EL (cell line): ENCODE results near the gene EPS8.
A peak's percentile ranks its signal among the peaks of the same experiment; 100 is the strongest.
"Not testable (repeated sequence)": the region's sequence is repeated elsewhere in the genome, so short reads cannot be mapped to it uniquely, and the experiment has no call there.

Experiments
- DNase-seq: peaks from one replicate; pipeline ENCODE4 v3.0.0-alpha.2; 2016

Gene EPS8

GRCh38 chr12:15796493-15797141 is 7.4 kb upstream of the EPS8 start:
- peak; percentile 80 for DNase-seq

DNA sequence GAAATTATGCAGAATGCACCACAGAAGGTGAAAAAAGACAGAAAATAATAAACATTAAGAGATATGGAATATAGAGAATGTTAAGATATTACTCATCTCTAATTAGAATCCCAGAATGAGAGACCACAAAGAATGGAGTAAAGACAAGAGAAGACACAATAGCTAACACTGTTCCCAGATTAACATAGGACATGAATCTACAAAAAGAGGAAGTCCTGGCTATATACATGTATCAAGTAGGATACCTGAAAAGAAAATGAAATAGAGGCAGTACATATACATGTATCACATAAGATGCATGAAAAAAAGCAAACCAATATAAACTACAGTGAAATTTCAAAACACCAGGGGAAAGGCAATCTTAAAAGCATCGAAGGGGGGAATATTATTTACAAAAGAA is 5.6 kb upstream of the EPS8 start:
- no peak for DNase-seq

DNA sequence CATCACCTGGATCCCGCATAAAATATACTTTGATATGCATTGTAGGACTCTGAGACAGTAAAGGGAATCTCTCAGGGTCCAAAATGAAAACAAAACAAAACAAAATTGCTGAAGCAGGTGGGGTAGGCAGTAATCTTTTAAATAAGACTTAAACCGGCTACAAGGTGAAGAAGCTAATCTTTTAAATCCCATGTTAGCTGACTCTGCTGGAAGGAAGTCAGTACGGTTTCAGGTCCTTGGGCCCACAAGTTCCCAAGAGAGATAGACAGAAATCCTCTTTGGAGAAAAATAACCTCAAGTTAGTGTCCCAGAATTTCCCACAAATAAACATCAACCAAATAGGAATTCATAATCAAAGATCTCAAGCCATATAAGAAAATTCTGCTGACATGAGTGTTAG is 5.0 kb upstream of the EPS8 start:
- no peak for DNase-seq

DNA sequence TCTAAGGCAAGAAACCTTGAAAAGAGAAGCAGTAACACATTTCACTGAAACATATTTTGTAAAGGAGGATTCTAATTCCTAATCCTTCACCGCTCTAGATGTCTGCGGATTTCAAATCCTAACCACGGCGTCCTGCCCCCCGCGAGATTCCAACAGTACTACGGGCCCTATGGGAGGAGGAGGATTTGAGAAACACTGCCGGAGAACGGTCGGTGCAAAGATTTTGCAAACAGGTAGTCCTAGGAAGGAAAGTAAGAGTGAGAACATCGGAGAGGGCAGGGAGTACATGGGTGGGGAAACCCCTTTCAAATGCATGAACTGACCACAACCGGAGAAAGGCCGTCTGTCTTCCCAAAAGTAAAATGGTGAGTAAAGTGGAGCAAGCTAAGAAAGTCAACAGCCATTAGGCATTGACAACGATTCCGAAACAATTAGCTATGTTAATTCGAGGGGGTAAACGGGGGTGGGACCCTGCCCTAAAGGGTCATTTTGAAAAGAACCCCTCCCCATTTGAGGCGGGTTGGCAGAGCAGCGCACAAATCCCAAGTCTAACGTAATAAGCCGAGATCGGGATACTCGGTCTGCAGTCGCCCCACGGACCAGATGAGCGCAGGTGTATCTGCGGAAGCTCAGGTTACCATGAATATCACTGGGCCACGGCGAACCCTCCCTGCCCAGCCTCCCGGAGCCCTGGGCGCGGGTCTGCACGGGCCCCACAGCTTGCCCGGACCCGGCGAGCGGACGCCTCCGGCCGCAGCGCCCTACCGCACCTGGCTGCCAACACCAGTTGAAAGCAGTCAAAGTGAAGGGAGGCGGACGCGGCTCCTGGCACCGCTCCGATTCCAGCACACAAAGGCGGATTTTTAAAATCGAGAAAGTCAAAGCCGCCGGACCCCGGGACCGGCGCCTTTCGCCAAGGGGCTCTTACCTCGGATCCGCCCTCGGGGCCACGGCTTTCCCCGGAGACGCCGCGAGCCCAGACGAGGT is 662 bp downstream of the EPS8 start:
- DNase-seq: peak; percentile 51

DNA sequence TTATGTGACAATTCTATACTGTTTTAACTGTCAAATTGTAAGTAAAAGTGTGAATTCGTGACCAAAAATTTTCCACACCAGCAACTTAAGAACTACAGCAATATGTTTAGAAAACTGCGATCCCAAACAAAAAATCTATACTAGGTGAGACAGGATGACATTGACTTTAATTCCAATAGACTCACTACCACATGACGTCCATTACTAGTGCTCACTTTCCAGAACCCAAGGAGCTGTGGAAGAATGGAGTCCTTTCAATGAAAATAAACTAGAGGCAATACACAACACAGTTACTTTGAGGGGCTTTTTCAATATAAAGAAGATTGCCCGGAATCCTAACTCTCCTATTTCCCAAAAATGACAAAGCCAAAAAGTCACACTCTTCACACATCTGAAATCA is 1.4 kb downstream of the EPS8 start:
- no peak for DNase-seq

DNA sequence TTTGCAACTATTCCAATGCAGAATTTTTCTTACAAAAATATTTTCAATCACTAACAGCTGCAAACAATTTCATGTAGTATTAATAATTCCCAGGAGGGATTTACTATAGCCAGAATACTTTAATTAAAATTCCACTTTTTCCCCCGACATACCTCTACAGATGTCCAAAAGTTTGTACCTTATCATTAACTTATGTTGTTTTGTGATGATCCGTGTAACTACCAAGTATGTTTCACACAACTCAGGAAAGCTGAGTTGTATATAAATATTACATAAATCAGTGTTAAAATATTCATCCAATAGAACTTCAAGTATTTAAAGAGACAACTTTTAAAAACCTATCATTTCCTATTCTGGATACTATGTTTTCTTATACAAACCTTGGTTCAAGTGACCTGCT is 2.4 kb downstream of the EPS8 start:
- no peak for DNase-seq

GRCh38 chr12:15783288-15783687 is 5.9 kb downstream of the EPS8 start:
- no peak for DNase-seq

DNA sequence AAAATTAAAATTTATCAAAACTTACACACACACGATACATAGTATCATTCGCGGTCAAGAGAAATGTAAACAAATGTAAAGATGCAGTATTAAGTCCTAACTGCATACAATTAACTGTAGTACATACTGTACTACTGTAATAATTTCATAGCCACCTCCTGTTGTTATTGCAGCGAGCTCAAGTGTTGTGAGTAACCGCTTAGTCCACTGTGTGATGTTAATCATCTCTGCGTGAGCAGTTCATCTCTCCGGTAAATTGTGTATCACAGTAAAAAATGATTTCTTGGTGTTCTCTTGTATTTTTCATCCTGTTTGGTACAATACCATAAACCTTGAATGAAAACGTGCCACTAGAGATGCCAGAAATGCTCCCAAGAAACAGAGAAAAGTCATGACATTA is 6.5 kb downstream of the EPS8 start:
- no peak for DNase-seq

- DNase-seq: no peak
Observed at GRCh38 chr12:15779925-15780324, 9.3 kb downstream of the EPS8 start.

- DNase-seq: peak; percentile 59
Observed at GRCh38 chr12:15778126-15778525, 11.1 kb downstream of the EPS8 start.

- no peak for DNase-seq
Observed at GRCh38 chr12:15777355-15778012, 11.7 kb downstream of the EPS8 start.

DNA sequence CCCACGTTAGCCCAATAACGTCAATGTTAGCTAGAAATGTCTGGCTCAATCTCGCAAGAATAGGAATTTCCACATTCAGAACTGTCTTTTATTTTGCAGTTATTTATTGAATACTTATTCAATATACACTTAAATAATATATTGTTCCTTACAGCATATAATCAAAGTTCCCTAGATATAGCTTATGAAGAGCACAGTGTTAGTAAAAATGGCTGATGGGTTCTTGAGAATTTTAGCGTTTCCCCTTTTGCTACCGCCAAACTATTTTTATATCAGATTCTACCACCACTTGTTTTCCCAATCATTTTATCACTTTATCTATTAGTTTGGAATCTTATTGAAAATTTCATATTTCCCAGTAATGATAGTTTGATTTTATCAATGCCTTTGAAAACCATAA is 12.7 kb downstream of the EPS8 start:
- no peak for DNase-seq

- DNase-seq: no peak
Observed at GRCh38 chr12:15774819-15775218, 14.4 kb downstream of the EPS8 start.

DNA sequence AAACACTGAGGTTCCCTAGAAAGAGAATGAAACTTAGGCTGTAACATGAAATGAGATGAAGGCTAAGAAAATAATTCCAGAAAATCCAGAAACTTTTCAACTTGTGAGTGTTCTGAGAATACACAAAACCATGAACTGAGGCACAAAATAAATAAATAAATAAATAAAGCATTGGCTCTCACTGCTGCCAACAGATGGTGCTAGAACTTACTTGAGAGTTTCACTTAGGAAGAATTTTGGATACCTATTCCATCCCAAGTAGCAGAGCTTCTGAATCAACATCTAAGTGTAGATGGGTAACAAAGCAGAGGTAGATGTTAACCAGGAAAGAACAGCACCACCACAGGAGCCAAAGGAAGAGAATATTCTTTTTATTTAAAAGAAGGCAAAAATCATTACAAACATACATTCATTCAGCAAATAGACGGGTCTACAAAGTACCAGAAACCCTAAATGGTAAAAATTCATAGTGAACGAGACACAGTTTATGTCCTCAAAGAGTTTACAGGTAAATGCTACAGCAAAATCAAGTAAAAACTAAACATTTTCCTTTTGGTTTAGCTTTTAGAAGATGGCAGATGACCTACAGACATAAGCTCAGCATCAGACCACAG is 16.7 kb downstream of the EPS8 start:
- no peak for DNase-seq

GRCh38 chr12:15770581-15770980 is 18.6 kb downstream of the EPS8 start:
- no peak for DNase-seq

DNA sequence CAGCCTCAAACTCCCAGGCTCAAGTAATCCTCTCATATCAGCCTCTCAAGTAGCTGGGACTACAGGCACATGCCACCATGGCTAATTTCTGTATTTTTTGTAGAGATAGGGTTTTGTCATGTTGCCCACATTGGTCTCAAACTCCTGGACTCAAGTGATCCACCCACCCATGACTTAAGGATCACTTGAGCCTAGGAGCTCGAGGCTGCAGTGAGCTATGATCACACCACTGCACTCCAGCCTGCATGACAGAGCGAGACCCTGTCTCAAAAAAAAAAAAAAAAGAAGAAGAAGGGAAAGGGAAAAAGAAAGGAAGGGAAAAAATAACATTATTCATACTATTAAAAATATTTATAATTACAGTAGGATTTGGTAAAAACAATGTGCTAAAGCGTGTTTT is 19.2 kb downstream of the EPS8 start:
- no peak for DNase-seq

DNA sequence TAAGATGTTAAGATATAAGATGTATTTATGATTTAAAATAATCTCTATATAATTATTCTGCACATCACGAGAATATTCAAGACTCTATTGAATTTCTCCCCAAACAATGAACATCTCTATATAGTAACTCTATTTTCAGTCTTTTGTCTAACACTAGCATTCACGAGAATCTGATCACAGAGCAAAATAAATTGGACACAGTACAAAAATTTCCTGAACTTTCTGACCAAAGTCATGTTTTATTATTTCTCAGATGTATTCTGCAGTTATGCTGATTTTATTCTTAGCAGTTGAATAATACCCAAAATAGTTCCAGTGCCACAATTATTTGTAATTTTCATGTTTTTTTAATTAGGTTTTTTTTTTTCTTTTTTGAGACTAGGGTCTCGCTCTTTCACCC is 19.6 kb downstream of the EPS8 start:
- DNase-seq: no peak

GRCh38 chr12:15767301-15767700 is 21.9 kb downstream of the EPS8 start:
- DNase-seq: no peak

DNA sequence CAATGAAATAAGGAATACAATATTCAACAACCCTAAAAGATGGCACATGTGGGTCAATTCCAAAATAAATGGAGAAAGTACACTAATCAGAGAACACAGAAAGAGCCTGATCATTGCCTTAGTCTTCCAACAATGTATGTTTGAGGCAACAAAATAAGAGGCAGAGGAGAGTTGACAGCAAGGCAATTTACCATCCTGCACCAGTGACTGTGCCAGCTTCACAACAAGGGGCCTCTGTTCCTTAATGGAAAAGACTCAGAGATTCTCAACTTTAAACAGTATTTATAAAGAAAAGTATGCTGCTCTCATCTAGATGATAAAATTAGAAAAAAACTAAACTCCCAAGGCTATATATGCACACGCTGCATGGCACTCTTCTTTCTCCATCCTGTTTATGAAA is 25.9 kb downstream of the EPS8 start:
- DNase-seq: no peak

DNA sequence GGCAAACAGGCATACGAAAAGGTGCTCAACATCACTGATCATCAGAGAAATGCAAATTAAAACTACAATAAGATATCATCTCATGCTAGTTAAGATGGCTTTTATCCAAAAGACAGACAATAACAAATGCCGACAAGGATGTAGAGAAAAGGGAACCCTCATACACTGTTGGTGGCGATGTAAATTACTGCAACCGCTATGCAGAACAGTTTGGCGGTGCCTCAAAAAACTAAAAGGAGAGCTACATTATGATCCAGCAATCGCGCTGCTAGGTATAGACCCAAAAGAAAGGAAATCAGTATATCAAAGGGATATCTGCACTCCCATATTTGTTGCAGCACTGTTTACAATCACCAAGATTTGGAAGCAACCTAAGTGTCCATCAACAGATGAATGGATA is 27.0 kb downstream of the EPS8 start:
- not testable (repeated sequence) for DNase-seq

- peak; percentile 94 for DNase-seq
Observed at GRCh38 chr12:15757553-15758255, 31.5 kb downstream of the EPS8 start.

DNA sequence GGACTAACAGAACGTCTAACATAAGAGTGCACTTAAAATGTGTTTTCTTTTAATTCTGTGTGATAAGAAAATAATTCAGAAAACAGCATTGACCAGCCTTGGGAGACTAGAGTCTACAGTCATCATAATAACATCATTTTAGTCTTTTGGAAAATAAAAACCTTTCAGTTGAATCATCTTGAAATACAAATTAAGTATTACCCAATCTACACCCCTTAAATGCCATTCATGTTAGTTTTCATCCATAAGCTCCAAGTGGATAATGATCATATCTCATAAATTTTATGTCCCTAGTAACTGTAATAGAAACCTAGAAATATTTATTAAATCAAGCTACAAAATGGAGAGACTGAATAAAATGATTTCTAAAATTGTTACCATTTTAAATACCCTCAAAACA is 32.4 kb downstream of the EPS8 start:
- peak; percentile 63 for DNase-seq

GRCh38 chr12:15754233-15754632 is 35.0 kb downstream of the EPS8 start:
- DNase-seq: no peak
